Hepatocyte (in vitro differentiated cells): ENCODE measurements around the gene GMDS. TPM values are rescaled to one million over a fixed set of nuclear protein-coding genes. Genes with fewer than 3 reads are reported as not detected.

Source experiments
- DNase-seq: peaks from one replicate; pipeline ENCODE4 v3.0.0-alpha.2; 2016; ENCODE audit warnings: low spot score
- H2AFZ ChIP-seq: fragments of 200-600 bp; sonication (generic); 2 replicates; pipeline ENCODE4 v1.6.0; 2016; ENCODE audit warnings: antibody characterized with exemption, mild to moderate bottlenecking
- H3K27ac ChIP-seq: fragments of 200-600 bp; sonication (generic); 2 replicates; pipeline ENCODE4 v1.5.1; 2016; ENCODE audit warnings: mild to moderate bottlenecking
- H3K27me3 ChIP-seq: fragments of 200-600 bp; sonication (generic); 2 replicates; pipeline ENCODE4 v1.6.1; 2016
- H3K36me3 ChIP-seq: fragments of 200-600 bp; sonication (generic); replicated peaks from 2 replicates; pipeline ENCODE4 v1.5.1; 2016; ENCODE audit warnings: low read depth; ENCODE audit not compliant: insufficient read depth
- H3K4me1 ChIP-seq: fragments of 200-600 bp; sonication (generic); 2 replicates; pipeline ENCODE4 v1.5.1; 2016; ENCODE audit warnings: mild to moderate bottlenecking, moderate library complexity; ENCODE audit not compliant: insufficient read depth
- H3K4me2 ChIP-seq: fragments of 200-600 bp; sonication (generic); 2 replicates; pipeline ENCODE4 v1.6.0; 2016
- H3K4me3 ChIP-seq: fragments of 200-600 bp; sonication (generic); 2 replicates; pipeline ENCODE4 v1.5.1; 2016; ENCODE audit warnings: mild to moderate bottlenecking
- H3K79me2 ChIP-seq: fragments of 200-600 bp; sonication (generic); 2 replicates; pipeline ENCODE4 v1.6.0; 2017; ENCODE audit warnings: mild to moderate bottlenecking
- H3K9me2 ChIP-seq: fragments of 200-600 bp; sonication (generic); replicated peaks from 2 replicates; pipeline ENCODE4 v1.6.0; 2017; ENCODE audit warnings: mild to moderate bottlenecking; ENCODE audit not compliant: insufficient read depth
- H3K9me3 ChIP-seq: fragments of 200-600 bp; sonication (generic); 2 replicates; pipeline ENCODE4 v1.5.1; 2016; ENCODE audit warnings: low read depth, mild to moderate bottlenecking
- H4K20me1 ChIP-seq: fragments of 200-600 bp; sonication (generic); 2 replicates; pipeline ENCODE4 v1.6.0; 2016; ENCODE audit warnings: mild to moderate bottlenecking; ENCODE audit not compliant: insufficient read depth, poor library complexity, severe bottlenecking
- EZH2 ChIP-seq: fragments of 200-600 bp; sonication (generic); IDR thresholded peaks from 2 replicates; pipeline ENCODE4 v1.6.1; 2016; ENCODE audit warnings: antibody characterized with exemption, mild to moderate bottlenecking, borderline replicate concordance
- EZH2phosphoT487 ChIP-seq: fragments of 200-600 bp; sonication (generic); IDR thresholded peaks from one replicate; pipeline ENCODE4 v1.6.1; 2018; ENCODE audit warnings: antibody characterized with exemption, mild to moderate bottlenecking, low read depth, moderate library complexity; ENCODE audit not compliant: unreplicated experiment, severe bottlenecking
- WGBS: methylation state at CpG from one replicate; pipeline ENCODE4 v1.1.6; 2016; ENCODE audit warnings: low lambda C conversion rate; ENCODE audit errors: missing lambda C conversion rate; 5-methylcytosine and 5-hydroxymethylcytosine counted together
- polyA plus RNA-seq: library from polyadenylated mRNA; unstranded; fragments of >200 nt; fragmentation: Nextera tagmentation; extraction: Ambion mirVana; gene quantifications from 2 replicates; pipeline ENCODE4 v1.2.1, GENCODE V29; 2016
- total RNA-seq: library from RNA; depleted of rRNA; stranded (reverse); fragments of >200 nt; gene quantifications from 2 replicates; pipeline ENCODE4 v1.2.3, GENCODE V29; 2014
- TF ChIP-seq, protein P1 (sequence below): fragments of 200-600 bp; sonication (generic); IDR thresholded peaks from 2 replicates; pipeline ENCODE4 v1.5.1; 2016; ENCODE audit warnings: antibody characterized with exemption, mild to moderate bottlenecking; ENCODE audit not compliant: poor library complexity

Gene GMDS
- total and polyA plus RNA-seq, 2 experiments from 2014 or later: 20.7 to 32.6 TPM

DNA sequence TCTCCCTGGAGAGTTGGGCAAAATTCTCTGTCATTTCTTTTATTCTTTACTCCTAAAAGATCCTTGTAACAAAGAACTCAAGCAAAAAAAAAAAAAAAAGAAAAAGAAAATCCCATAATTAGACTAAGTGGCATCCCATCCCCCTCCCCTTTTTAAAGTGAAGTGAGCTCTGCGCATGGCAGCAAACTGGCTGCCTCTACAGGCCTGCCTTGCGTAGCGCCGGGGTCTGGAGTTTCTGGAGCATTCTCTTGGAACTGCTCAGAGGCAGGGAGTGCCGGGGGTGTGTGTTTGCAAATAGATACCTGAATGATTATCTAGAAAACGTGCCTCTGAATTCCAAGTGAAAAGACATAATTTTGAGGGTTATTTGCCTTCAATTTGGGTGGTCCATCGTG is 587.6 kb downstream of the GMDS start:
- DNase-seq: no peak
- no peak overlapping the region for H3K4me2 ChIP-seq
- H3K27ac ChIP-seq: no peak overlapping the region
- H3K9me2 ChIP-seq: no peaks in the 10 kb centered on the region
- no peak overlapping the region for H3K4me3 ChIP-seq
- no peaks in the 10 kb centered on the region for H3K4me1 ChIP-seq
- H3K9me3 ChIP-seq: no peaks in the 10 kb centered on the region
- H3K36me3 ChIP-seq: no peaks in the 10 kb centered on the region
- no peaks in the 10 kb centered on the region for H3K79me2 ChIP-seq
- no peaks in the 10 kb centered on the region for H4K20me1 ChIP-seq
- 67% methylated on average over 7 of the region's 7 CpGs for WGBS
- no peak overlapping the region for H2AFZ ChIP-seq
- TF ChIP-seq EZH2: no peak
- TF ChIP-seq EZH2phosphoT487: no peak
- TF ChIP-seq, protein P1, sequence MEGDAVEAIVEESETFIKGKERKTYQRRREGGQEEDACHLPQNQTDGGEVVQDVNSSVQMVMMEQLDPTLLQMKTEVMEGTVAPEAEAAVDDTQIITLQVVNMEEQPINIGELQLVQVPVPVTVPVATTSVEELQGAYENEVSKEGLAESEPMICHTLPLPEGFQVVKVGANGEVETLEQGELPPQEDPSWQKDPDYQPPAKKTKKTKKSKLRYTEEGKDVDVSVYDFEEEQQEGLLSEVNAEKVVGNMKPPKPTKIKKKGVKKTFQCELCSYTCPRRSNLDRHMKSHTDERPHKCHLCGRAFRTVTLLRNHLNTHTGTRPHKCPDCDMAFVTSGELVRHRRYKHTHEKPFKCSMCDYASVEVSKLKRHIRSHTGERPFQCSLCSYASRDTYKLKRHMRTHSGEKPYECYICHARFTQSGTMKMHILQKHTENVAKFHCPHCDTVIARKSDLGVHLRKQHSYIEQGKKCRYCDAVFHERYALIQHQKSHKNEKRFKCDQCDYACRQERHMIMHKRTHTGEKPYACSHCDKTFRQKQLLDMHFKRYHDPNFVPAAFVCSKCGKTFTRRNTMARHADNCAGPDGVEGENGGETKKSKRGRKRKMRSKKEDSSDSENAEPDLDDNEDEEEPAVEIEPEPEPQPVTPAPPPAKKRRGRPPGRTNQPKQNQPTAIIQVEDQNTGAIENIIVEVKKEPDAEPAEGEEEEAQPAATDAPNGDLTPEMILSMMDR: no peak
- H3K27me3 ChIP-seq: no peaks in the 10 kb centered on the region

DNA sequence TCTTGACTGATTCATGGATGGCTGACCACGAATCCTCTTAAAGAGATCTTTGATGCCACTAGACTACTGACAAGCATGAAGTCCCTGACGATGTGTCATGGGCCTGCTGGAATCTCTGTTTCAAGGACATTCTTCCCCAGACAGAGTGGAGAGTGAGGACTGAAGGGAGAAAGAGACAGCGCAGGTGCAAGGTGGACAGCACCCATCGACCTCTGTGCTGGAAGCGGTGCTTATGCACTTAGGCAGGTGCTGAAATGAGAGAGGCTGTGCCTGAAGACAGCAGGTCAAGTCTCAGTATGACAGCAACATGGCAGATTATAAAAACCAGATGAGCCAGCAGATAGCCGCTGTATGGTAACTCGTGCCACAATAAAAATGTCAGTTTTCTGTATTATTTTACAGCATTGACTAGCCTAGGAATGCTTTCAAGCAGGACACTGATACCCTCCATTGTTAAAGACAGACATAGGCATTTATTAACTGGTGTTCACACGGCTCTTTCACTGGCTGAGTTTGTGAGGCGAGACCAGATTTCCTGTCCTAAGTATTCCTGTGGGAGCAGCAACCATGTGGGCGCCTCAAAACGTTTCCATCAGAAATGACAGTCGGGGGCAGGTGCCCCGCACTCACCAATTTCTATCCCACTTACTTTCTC is 588.2 kb downstream of the GMDS start:
- 63% methylated on average over 13 of the region's 13 CpGs for WGBS
- no peak overlapping the region for H3K4me3 ChIP-seq
- H3K4me1 ChIP-seq: no peaks in the 10 kb centered on the region
- no peaks in the 10 kb centered on the region for H3K9me2 ChIP-seq
- no peaks in the 10 kb centered on the region for H3K36me3 ChIP-seq
- no peaks in the 10 kb centered on the region for H3K27me3 ChIP-seq
- DNase-seq: no peak
- no peak overlapping the region for H3K27ac ChIP-seq
- no peaks in the 10 kb centered on the region for H3K79me2 ChIP-seq
- no peak overlapping the region for H3K4me2 ChIP-seq
- no peak overlapping the region for H2AFZ ChIP-seq
- no peaks in the 10 kb centered on the region for H4K20me1 ChIP-seq
- TF ChIP-seq EZH2 (no peak), EZH2phosphoT487 (no peak)
- TF ChIP-seq, protein P1: no peak
- H3K9me3 ChIP-seq: no peaks in the 10 kb centered on the region

DNA sequence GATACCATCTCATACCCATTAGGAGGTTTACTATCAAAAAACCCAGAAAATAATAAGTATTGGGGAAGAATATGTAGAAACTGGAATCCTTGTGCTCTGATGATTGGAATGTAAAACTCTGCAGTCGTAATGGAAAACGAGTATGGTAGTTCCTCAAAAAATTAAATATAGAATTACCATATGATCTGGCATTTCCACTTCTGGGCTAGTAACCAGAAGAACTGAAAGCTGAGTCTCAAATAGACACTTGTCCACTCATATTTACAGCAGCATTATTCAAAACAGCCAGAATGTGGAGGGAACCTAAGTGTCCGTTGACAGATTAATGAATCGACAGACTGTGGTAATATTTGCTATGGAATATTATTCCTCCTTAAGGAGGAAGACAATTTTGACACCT is 591.4 kb downstream of the GMDS start:
- TF ChIP-seq EZH2phosphoT487 (no peak), EZH2 (no peak)
- TF ChIP-seq, protein P1: no peak
- Histone ChIP-seq H3K27me3 (no peaks in the 10 kb centered on the region), H3K9me3 (no peaks in the 10 kb centered on the region), H3K36me3 (no peaks in the 10 kb centered on the region), H3K9me2 (no peaks in the 10 kb centered on the region), H3K27ac (no peak overlapping the region), H2AFZ (no peak overlapping the region), H4K20me1 (no peaks in the 10 kb centered on the region), H3K4me1 (no peaks in the 10 kb centered on the region), H3K4me2 (no peak overlapping the region), H3K4me3 (no peak overlapping the region), H3K79me2 (no peaks in the 10 kb centered on the region)
- 89% methylated on average over 4 of the region's 4 CpGs for WGBS
- no peak for DNase-seq

DNA sequence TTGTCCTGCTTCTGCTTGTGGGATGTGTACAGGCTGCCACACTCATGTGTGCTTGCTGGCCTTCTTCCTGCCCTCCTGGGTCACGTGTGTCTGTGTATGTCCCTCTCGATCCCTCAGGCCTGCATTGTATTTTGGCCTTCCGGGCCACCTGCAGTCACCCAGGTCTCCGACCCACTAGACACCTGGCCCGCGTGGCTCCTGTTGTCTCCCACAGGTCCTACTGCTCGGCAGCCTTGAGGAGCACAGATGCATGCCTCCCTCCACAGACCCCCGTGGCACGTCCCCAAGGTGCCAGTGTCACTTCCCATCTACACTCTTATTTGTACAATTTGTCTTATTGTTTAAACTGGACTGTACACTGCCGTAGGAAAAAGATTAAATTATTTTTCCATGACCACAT is 592.6 kb downstream of the GMDS start:
- TF ChIP-seq EZH2phosphoT487 (no peak), EZH2 (no peak)
- TF ChIP-seq, protein P1: no peak
- H3K36me3 ChIP-seq: no peaks in the 10 kb centered on the region
- H3K9me2 ChIP-seq: no peaks in the 10 kb centered on the region
- no peak overlapping the region for H3K4me2 ChIP-seq
- 95% methylated on average over 10 of the region's 10 CpGs for WGBS
- DNase-seq: no peak
- H3K79me2 ChIP-seq: no peaks in the 10 kb centered on the region
- no peak overlapping the region for H2AFZ ChIP-seq
- H3K4me1 ChIP-seq: no peaks in the 10 kb centered on the region
- no peak overlapping the region for H3K27ac ChIP-seq
- no peaks in the 10 kb centered on the region for H3K27me3 ChIP-seq
- no peaks in the 10 kb centered on the region for H4K20me1 ChIP-seq
- no peaks in the 10 kb centered on the region for H3K9me3 ChIP-seq
- no peak overlapping the region for H3K4me3 ChIP-seq
